DMS 273 (cell line): ENCODE results near the gene LITAF.
"Not testable (repeated sequence)": the region's sequence is repeated elsewhere in the genome, so short reads cannot be mapped to it uniquely, and the experiment has no call there.

Experiments used
- DNase-seq: peaks from one replicate; lab custom pipeline; 2025; ENCODE audit not compliant: unreplicated experiment; lab: John Stamatoyannopoulos, UW

Gene LITAF

GRCh38 chr16:11524098-11524760, 62.5 kb downstream of the LITAF start:
- DNase-seq = no peak

DNA sequence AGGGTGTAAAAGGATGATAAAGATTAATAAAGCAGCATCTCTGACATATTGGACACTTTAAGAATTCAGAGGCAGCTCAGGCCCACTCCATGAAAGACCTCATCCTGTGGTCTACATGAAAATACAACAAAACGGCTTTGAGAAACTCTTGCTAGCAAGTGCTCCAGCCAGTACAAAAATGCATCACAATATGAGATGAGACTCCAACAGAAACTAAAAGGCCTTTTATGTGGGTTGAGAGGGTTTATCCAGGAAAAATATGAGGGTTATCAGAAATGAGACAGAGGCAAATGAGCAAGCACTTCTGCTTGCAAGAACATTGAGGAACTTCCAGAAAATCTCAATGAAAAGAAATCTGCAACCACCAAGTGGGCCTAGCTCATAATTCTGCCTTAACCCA, 65.7 kb downstream of the LITAF start:
- DNase-seq = no peak

DNA sequence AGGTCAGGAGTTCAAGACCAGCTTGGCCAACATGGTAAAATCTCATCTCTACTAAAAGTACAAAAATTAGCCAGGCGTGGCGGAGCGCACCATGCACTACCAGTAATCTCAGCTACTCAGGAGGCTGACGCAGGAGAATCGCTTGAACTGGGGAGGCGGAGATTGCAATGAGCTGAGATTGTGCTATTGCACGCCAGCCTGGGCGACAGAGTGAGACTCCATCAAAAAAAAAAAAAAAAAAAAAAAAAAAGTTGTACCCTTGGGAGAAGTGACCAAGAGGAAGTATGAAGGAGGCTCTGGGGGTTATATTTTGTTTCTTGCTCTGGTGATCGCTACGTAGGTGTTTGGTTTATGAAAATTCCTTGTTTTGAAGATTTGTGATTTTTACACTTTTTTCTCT, 66.3 kb downstream of the LITAF start:
- DNase-seq = no peak

- no peak for DNase-seq
Observed at GRCh38 chr16:11517961-11518360, 68.8 kb downstream of the LITAF start.

GRCh38 chr16:11515540-11516430, 70.9 kb downstream of the LITAF start:
- DNase-seq = no peak

GRCh38 chr16:11514283-11514682, 72.4 kb downstream of the LITAF start:
- no peak for DNase-seq

GRCh38 chr16:11513366-11513765, 73.4 kb downstream of the LITAF start:
- DNase-seq = not testable (repeated sequence)

DNA sequence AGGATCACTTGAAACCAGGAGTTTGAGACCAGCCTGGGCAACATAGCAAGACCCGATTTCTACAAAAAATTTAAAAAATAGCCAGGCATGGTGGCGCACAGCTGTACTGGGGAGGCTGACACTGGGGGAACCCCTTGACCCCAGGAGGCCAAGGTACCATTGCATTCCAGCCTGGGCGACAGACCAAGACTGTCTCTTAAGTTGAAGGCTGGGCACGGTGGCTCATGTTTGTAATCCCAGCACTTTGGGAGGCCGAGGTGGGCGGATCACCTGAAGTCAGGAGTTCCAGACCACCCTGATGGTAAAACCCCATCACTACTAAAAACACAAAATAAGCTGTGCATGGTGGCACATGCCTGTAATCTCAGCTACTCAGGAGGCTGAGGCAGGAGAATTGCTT, 74.9 kb downstream of the LITAF start:
- DNase-seq = no peak

DNA sequence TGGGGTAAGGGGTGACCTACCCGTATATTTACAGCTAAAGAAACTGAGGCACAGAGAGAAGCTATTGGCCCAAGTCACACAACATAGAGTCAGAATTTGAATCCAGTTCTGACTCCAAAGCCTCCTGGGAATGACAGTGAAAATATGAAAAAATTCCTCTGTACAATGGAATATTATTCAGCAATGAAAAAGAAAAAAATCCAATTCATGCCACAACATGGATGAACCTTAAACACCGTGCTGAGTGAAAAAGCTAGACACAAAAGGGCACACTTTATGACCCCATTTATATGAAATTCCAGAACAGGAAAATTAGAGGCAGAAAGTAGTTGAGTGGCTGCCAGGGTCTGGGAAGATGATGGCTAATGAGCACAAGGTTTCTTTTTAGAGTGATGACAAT, 75.4 kb downstream of the LITAF start:
- no peak for DNase-seq

DNA sequence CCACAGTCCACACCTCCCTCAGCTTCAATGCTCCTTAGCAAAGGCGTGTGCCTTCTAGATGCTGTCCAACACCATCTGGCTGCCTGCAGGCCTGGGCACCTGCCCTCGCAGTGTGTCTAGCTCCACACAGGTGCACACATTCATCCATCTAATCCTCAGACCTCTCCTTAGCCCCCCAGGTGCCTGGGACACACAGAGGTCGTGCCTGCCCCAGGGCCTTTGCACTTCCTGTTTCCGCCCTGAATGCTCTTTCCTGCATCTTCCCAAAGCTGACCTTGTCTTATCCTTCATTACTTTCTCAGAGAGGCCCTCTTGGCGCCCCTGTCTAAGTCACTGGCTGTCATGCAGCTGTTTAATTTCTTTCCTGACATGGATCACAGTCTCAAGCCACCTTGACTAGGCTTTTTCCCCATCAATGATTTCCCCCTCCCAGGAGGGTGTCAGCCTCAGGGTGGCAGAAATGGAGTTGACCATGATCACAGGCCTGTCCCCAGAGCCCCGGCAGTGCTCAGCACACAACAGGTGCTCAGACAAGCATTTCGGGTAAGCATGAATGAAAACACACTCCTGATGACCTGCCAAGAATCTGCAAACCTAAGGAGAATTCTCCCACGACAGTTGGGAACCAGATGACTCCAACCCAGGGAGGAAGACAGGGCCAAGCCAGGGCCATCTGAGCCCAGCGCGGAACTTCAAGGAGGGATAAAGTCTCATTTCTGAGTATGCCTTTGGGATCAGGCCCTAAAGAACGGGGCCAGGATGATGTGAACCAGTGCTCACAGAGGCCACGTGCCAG, 76.3 kb downstream of the LITAF start:
- peak; percentile 45 for DNase-seq

GRCh38 chr16:11507991-11508390, 78.7 kb downstream of the LITAF start:
- no peak for DNase-seq

GRCh38 chr16:11507350-11507749, 79.4 kb downstream of the LITAF start:
- DNase-seq = no peak

GRCh38 chr16:11506741-11507305, 79.9 kb downstream of the LITAF start:
- DNase-seq = no peak

DNA sequence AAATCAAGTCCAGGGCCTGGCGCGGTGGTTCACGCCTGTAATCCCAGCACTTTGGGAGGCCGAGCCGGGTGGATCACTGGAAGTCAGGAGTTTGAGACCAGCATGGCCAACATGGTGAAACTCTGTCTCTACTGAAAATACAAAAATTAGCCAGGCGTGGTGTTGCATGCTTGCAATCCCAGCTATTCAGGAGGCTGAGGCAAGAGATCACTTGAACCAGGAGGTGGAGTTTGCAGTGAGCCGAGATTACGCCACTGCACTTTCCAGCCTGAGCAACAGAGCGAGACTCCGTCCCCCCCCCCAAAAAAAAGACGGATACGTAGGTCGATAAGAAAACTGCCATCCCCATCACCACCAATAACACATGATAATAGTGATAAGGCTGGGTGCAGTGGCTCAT, 82.5 kb downstream of the LITAF start:
- not testable (repeated sequence) for DNase-seq

DNA sequence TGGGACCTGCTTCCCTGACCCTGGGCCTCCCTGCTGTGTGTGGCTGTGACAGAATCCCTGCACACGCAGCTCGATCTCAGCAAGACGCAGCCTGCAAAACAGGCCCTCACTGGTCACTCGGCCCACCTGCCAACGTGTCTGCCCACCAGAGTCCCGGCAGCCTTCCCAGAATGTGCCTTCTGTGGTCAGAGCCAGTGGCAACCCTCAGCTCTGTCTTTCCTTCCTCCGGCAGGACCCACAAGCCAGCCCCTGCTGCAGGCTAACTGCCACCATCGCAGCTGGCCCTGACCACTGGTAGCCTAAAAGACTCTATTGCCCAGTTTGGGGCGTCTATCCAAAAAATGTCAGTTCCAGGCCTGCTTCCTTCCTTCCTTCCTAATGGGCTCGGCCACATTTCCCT, 83.2 kb downstream of the LITAF start:
- no peak for DNase-seq

DNA sequence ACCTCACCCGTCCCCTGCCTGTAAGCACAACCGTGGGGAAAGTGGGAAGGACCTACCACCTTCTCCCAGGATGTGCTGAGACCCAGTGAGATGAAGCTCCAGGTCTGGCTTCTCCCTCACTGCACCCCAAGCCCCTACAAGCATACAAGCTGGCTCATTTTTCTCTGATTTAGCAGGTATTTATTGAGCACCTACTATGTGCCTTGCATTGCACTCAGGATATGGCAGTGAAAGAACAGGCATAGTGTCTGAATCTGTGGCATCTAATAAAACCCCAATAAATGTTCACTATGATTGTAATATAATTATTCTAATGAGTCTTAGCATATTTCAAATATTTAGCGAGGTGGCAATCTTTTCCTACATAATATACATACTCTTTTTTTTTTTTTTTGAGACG, 84.5 kb downstream of the LITAF start:
- no peak for DNase-seq

DNA sequence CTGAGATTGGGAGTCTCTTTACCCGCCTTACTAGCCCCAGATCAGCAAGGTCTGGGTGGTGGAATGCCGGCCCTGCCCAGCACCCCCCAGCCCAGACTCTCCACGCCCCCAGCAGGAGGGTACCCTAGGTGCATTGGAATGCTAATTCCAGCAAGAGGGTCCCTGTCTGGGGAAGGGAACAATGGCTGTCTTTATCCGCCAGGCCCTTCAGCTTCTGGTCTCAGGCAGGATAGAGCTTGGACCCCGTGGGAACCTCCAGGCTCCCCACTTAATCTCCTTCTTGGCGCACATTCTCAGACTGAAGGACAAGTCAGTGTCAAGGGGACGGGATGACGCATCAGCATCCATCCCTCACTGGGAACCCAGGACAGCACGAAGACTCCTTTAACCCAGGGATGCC, 85.1 kb downstream of the LITAF start:
- no peak for DNase-seq

- DNase-seq = peak; percentile 26
Observed at GRCh38 chr16:11500700-11501346, 85.9 kb downstream of the LITAF start.

DNA sequence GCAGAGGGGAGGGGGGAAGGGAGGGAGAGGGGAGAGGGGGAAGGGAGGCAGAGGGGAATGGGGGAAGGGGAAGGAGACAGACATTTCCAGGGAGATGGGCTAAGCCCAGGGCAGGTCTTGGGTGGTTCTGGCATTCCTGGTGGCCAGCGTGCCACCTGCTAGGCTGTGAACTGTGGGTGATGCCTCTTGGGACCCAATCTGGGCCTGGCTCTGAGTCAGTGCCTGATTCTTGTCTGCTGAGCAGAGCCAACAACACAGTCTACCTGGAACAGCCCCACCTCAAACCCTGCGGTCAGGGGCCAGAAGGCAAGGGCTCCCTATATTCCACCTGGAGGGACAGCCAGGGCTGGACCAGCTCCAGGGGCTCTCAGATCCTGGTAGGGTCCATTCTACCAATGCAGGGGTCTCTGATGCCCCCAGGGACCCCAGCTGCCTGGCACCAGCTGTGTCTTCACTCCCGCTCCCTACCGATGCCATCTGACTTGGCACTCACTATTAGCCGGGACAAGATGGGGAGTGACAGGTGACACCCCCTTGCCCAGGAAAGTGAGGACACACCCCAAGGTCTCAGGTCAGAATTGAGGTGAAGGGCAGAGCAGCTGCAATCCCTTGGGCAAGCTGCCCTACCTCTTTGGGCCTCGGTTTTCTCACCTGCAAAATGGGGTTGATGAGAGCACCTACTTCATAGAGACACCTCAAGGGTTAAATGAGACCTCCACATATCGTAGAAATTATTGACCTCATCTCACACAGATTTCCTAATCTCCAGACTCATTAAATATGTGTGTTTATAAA, 87.2 kb downstream of the LITAF start:
- peak; percentile 50 for DNase-seq

- DNase-seq = peak; percentile 72
Observed at GRCh38 chr16:11498683-11499082, 88.0 kb downstream of the LITAF start.
